ENCODE data around the gene NSF.
"Not testable (repeated sequence)": the region's sequence is repeated elsewhere in the genome, so short reads cannot be mapped to it uniquely, and the experiment has no call there.

Gene NSF

GRCh38 chr17:46780003-46780373 is 189.5 kb downstream of the NSF start:
- no peak for DNase-seq

GRCh38 chr17:46782250-46782953 is 191.9 kb downstream of the NSF start:
- DNase-seq, result no peak

DNA sequence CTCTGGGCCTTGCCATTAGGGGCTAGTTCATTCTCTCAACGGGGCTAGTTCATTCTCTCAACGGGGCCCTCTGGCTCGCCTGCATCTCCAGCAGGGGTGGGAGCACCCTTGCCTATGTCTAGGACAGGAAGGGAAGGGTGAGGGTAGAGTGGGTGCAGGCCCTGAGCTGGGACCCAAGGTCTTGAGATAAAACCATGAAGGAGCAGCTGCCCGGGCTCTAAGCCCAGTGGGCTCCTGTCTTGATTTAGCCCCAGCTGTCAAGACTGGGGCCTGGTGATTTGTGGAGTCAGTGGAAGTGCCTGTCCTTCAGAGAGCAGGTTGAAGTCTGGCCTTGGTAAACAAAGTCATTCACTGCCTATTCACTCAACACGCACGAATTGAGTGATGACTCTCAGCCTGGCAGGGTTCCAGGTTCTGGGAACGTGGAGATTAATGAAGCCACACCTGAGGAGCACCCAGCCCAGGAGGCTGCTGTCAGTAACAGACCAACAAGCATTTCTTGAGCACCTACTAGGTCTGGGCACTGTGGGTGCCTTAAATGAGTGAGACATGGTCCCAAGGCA is 192.6 kb downstream of the NSF start:
- no peak for DNase-seq

DNA sequence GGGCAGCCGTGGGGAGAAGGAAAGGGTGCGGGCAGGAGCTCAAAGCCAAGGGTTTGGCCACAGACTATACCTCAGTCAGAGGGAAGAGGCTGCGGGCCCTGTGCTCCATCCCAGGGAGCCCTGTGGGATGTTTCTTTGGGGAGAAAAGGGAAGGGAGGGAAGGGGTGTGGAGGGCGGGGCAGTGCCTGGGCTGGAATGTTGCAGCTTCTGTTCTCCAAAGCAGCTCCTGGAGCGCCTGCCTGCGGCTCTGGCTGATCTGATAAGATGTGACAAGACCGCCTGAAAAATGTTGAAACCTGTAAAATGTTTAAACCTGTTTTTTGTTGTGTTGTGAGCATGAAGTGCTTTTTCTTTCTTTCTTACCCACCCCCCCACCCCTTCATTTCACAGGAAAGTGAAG is 195.2 kb downstream of the NSF start:
- no peak for DNase-seq

- DNase-seq, result no peak
Measured at GRCh38 chr17:46787478-46787877, 197.0 kb downstream of the NSF start.

GRCh38 chr17:46788300-46788699 is 197.8 kb downstream of the NSF start:
- DNase-seq, result no peak

DNA sequence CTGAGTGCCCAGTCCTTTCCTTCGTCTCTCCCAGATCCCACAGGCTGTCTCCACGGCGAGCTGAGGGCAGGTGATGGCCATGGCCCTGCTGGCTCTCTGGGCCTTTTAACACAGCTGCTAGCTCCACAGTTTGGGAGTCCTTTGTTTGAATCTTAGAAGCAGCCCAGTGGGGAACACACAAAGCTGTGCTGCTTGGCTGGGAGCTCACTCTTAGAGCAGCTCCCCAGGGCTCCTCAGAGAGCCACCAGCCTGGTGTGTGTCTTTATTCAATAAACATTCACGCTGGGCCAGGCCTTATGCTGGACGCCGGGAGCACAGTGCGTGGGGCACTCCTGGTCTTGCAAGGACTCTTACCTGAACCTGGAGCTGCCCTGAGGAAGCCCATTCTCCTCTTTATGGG is 198.3 kb downstream of the NSF start:
- DNase-seq, result no peak

GRCh38 chr17:46789610-46790009 is 199.1 kb downstream of the NSF start:
- DNase-seq, result no peak

- no peak for DNase-seq
Measured at GRCh38 chr17:46790216-46790615, 199.7 kb downstream of the NSF start.

DNA sequence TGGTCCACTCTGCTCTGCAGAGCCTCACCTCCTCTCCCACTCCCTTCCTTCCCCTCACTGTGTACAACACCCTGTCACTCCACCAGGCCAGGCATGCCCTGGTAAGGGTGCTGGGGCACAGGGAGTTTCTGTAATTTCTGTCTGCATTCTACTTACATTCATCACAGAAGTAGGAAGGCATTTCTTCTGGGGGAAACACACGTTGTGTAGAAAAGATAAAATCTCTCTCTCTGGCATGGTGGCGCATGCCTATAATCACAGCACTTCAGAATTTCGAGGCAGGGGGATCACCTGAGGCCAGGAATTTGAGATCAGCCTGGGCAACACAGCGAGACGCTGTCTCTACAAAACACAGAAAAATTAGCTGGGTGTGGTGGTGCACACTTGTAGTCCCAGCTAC is 201.1 kb downstream of the NSF start:
- no peak for DNase-seq

DNA sequence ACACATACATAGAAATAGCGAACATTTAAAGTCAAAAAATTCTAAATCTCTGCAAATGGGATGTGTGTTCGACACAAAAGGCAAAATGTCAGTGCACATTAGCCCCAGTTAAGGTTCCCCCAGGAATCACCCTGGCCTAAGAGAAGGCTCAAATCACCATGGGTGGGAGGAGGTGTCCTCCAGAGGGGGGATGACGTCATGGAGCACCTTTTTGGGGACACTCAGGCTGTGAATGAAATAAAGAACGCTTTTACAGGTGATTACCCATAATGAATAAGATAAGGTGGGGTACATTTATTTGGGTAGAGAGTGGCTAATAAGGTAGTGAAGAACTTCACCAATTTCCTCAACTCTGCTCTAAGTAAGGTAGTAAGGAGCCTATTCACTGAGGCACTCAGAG is 201.6 kb downstream of the NSF start:
- DNase-seq, result no peak

GRCh38 chr17:46793023-46793422 is 202.6 kb downstream of the NSF start:
- DNase-seq, result not testable (repeated sequence)

GRCh38 chr17:46793541-46793940 is 203.1 kb downstream of the NSF start:
- DNase-seq, result no peak

GRCh38 chr17:46794318-46794717 is 203.8 kb downstream of the NSF start:
- no peak for DNase-seq

DNA sequence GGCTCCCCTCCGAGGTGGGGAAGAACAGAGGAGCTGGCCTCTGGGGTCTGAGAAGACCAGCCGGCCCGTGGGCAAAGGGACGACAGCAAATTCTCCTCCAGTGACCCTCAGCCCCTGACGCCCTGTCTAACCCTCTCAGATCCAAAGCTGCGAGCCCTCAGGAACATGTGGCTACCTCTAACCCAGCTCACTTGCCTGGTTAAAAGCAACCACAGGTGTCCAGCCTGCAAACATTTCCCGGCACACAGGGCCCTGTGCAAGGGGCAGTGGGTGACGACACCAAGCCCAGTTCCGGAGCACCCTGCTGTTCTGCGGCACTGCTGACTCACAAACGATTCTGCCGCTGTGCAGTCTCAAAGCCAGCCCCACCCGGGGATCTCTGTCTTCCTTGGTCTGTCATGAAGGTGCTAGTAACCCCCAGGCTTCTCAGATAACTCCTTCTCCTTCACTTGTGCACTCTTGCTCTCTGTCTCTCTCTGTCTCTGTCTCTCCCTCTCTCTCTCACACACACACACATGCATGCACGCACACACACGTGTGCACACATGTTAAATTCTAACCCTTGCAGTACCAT is 205.0 kb downstream of the NSF start:
- DNase-seq, result no peak

DNA sequence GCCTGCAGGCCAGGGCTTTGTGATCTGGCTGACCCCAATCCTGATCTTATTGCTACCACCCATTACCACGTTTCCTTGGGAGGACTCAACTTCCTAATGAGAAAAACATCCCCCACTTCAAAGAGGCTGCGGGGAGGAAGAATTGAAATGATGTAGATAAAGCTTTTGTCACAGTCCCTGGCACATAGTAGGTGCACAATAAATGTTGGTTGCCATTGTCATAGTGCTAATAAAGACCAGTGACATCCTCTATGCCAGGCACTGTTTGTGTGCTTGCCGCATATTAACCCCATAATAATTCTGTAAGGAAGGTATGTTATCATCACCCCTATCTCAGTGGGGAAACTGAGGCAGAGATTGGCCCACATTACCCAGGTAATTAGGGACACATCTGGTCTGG is 205.6 kb downstream of the NSF start:
- DNase-seq, result no peak

- DNase-seq, result no peak
Measured at GRCh38 chr17:46796524-46796923, 206.1 kb downstream of the NSF start.

GRCh38 chr17:46796956-46797530 is 206.6 kb downstream of the NSF start:
- DNase-seq, result no peak

- no peak for DNase-seq
Measured at GRCh38 chr17:46800573-46800972, 210.1 kb downstream of the NSF start.

DNA sequence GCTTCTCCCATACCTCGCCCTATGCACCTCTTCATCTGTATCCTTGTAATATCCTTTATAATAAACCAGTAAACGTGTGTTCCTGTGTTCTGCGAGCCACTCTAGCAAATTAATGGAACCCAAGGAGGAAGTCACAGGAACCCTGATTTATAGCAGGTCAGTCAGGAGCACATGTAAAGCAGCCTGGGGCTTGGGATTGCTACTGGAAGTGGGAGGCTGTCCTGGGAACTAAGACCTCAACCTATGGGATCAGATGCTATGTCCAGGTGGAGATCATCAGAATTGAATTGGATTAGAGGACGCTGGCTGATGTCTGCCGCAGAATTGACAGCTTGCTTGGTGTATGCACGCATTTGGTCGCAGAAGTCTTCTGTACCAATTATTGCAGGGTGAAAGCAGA is 212.3 kb downstream of the NSF start:
- DNase-seq, result no peak

DNA sequence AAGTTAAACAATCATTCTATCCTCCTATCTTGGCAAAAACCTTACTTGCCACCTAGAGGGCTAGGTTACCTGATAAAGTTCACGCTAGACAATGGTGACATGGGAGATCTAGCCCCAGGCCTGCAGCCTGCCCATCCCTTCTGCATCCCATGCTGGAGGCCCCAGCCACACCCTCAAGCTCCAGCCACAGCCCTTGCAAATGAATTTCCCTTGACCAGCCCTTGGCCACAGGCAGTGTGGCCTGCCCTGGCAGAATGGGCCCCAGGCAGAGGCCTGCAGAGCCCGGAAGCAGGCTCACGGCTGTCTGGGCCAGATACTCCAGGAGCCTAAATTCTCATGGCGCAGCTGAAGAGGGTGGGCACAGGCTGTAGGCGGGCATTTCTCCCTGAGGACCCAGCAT is 213.1 kb downstream of the NSF start:
- no peak for DNase-seq

DNA sequence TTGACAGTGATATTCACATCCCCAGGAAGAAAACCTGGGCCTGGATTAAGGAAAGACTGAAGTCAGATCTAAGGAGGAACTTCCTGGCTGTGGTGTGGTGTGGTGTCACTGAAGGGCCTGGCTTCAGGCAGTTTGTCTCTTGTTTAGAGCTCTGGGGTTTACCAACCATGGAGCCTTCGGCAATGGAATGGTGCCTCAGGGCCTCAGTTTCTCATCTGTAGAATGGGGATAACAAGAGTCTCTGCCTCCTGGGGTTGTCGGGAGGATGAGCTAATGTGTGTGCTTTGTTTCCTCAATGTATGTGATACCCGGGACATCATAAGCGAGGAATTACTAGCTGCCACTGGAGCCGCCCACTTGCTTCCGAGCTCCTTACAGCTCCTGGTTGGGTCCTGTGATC is 215.3 kb downstream of the NSF start:
- no peak for DNase-seq
